IPS-NIHi11 (cell line): ENCODE data around the gene ACTN4.
"Not testable (repeated sequence)": the region's sequence is repeated elsewhere in the genome, so short reads cannot be mapped to it uniquely, and the experiment has no call there.

Source experiments
- DNase-seq: peaks from one replicate; pipeline ENCODE4 v3.0.0; 2012; ENCODE audit warnings: mixed read lengths, low spot score

The ACTN4 gene

DNA sequence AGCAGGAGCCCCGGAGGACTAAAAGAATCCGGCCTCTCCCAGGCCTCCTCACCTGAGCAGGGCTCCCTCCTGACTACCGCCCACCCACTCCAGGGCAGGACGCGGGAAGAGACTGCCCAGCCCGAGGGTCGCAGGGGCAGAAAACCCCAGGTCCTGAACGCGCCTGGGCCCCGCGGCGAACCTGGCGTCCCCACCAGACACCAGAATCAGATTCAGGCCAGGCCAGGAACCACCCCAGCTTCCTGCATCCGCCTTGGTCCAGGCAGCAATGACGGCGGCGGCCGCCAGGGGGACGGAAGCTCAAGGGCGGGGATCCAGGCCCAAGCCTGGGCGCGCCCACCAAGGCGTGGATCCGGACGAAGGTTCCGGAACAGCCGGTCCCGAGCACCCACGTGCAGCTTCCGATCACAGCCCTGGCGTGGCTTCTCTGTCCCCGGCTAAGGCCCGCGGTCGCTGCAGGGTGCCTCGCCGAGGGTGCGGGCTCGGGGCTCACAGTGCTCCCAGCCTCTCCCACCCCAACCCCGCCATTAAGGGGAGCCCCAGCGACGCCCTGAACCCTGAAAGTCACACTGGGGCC, 122.3 kb downstream of the ACTN4 start:
- peak; percentile 81 for DNase-seq

DNA sequence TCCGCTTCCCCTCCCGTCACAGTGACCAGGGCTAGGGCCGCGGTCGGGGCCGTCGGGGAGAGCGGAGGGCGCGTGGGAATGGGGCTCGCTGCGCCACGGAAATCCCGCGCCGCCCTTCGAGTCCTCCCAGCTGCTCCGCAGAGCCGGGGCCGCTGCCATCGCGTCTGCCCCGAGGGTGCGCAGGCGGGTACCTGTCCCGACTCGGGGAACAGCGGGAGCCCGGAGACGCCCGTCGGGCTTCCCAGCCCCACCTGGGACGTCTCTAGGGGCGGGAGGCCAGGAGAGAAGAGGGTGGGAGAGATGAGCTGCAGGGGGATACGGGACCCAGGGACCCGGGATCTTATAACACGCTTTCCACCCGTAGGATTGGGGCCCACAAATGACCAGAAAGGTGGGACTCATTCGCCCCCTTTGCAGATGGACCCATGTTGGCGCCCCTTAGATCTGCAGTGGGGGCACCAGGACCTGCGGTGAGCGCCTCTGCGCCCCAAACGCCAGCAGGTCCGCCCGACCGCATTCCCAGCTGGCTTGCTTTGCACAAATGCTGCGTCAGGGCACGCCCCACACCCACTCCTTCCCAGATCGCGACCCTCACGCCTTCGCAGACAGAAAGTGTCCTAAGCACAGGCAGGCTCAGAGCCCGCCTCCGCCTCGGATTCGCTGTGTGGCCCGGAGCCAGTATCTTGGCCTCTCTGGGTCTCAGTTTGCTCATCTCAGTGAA, 122.9 kb downstream of the ACTN4 start:
- DNase-seq, result not testable (repeated sequence)

DNA sequence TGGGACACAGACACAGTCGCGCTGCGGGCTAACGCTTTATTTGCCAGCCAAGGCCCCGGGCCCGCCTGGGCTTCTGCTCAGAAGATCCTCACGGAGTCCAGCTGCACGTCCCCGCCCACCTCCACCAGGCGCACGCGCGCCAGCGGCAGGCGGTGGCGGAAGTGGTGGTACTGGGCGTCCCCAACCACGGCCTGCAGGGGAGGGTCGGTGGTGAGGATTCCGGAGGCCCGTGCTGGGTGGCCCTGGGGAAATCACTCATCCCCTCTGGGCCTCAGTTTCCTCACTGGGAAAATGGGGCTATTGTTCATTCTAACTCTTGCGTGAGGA, 123.5 kb downstream of the ACTN4 start:
- DNase-seq, result not testable (repeated sequence)

- DNase-seq, result not testable (repeated sequence)
These were observed 124.1 kb downstream of the ACTN4 start for GRCh38 chr19:38771569-38771968.

GRCh38 chr19:38773469-38774177, 126.2 kb downstream of the ACTN4 start, which contains the start of gene LGALS7:
TSS of gene LGALS7 (minus strand) at chr19:38773517. CDS start at chr19:38773492, 25 bp downstream.
- DNase-seq, result peak; percentile 3

GRCh38 chr19:38774181-38774950, 126.9 kb downstream of the ACTN4 start:
- peak; percentile 3 for DNase-seq

- peak; percentile 5 for DNase-seq
These were observed 131.3 kb downstream of the ACTN4 start for GRCh38 chr19:38778733-38779132.

DNA sequence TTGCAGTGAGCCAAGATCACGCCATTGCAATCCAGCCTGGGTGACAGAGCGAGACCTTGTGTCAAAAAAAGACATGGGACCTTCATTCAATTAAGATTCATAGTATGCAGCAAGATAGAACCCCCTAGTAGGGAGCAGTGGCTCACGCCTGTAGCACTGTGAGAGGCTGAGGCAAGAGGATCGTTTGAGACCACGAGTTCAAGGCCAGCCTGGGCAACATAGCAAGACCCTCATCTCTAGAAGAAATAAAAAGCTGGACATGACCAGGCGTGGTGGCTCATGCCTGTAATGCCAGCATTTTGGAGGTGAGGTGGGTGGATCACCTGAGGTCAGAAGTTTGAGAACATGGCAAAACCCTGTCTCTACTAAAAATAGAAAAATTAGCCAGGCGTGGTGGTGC, 133.0 kb downstream of the ACTN4 start:
- DNase-seq, result no peak

DNA sequence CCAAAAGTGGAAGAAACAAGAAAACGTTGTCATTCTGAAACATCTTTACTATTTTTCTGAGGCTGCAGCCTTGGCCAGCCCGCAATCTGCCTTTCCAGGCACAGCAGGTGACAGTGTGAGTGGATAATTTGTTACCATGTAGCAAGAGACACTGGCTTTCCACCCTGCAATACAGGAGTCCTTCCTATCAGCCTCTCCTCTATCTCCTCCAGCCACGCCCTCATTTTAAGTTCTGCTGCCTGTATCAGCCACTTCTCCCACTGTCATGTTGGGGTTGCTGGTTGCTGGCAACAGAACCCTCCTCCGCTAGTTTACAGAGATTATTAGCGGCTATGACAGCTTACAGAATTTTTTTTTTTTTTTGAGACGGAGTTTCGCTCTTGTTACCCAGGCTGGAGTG, 133.6 kb downstream of the ACTN4 start:
- DNase-seq, result no peak
